Glutamatergic neuron (in vitro differentiated cells): ENCODE measurements around the gene CHRNB1. TPM values are rescaled to one million over a fixed set of nuclear protein-coding genes. Genes with fewer than 3 reads are reported as not detected.

Experiments
- DNase-seq: peaks from one replicate; pipeline ENCODE4 v3.0.0; 2022
- H3K27ac Mint-ChIP-seq: one replicate; pipeline ENCODE4 v1.8.0; 2020; ENCODE audit warnings: mild to moderate bottlenecking, mixed read lengths, inconsistent platforms; ENCODE audit not compliant: unreplicated experiment
- H3K27me3 Mint-ChIP-seq: one replicate; pipeline ENCODE4 v1.8.0; 2020; ENCODE audit warnings: mild to moderate bottlenecking, moderate library complexity, mixed read lengths, inconsistent platforms; ENCODE audit not compliant: unreplicated experiment
- H3K36me3 Mint-ChIP-seq: one replicate; pipeline ENCODE4 v1.8.0; 2020; ENCODE audit warnings: mild to moderate bottlenecking, mixed read lengths, inconsistent platforms; ENCODE audit not compliant: unreplicated experiment
- H3K4me1 Mint-ChIP-seq: one replicate; pipeline ENCODE4 v1.8.0; 2020; ENCODE audit warnings: mild to moderate bottlenecking, low read depth, mixed read lengths, inconsistent platforms; ENCODE audit not compliant: unreplicated experiment
- H3K4me3 Mint-ChIP-seq: one replicate; pipeline ENCODE4 v1.8.0; 2020; ENCODE audit warnings: mild to moderate bottlenecking, mixed read lengths, inconsistent platforms; ENCODE audit not compliant: unreplicated experiment
- H3K9me3 Mint-ChIP-seq: one replicate; pipeline ENCODE4 v1.8.0; 2020; ENCODE audit warnings: mild to moderate bottlenecking, moderate library complexity, mixed read lengths, inconsistent platforms; ENCODE audit not compliant: unreplicated experiment
- CTCF ChIP-seq: fragments of 200-600 bp; sonication (generic); IDR thresholded peaks from one replicate; pipeline ENCODE4 v1.5.0; 2021; ENCODE audit not compliant: partially characterized antibody, unreplicated experiment
- total RNA-seq: library from RNA; stranded (reverse); fragmentation: NEBNext Ultra II Directional; extraction: Animal tissue kit (Norgen Biotek cat#: 25700); gene quantifications from one replicate; pipeline ENCODE4 v1.2.1, GENCODE V29; 2021; ENCODE audit not compliant: unreplicated experiment

The CHRNB1 gene
- total RNA-seq, 1 donor from 2014 or later = 16.4 TPM

GRCh38 chr17:7437369-7437863 lies 7.4 kb upstream of the CHRNB1 start:
- H3K27ac Mint-ChIP-seq = peak overlapping the region; percentile 38
- no peak for TF ChIP-seq CTCF
- H3K4me1 Mint-ChIP-seq = peaks cover 17% of the 10 kb centered on the region
- peaks cover 18% of the 10 kb centered on the region for H3K9me3 Mint-ChIP-seq
- no peak for DNase-seq
- no peaks in the 10 kb centered on the region for H3K36me3 Mint-ChIP-seq
- H3K27me3 Mint-ChIP-seq = peaks cover 21% of the 10 kb centered on the region
- H3K4me3 Mint-ChIP-seq = peak overlapping the region; percentile 86

GRCh38 chr17:7437950-7438614 lies 6.8 kb upstream of the CHRNB1 start:
- peaks cover 18% of the 10 kb centered on the region for H3K9me3 Mint-ChIP-seq
- peak; percentile 57 for DNase-seq
- no peaks in the 10 kb centered on the region for H3K36me3 Mint-ChIP-seq
- peak overlapping the region; percentile 38 for H3K27ac Mint-ChIP-seq
- peaks cover 22% of the 10 kb centered on the region for H3K27me3 Mint-ChIP-seq
- peak overlapping the region; percentile 86 for H3K4me3 Mint-ChIP-seq
- TF ChIP-seq CTCF = no peak
- H3K4me1 Mint-ChIP-seq = peaks cover 17% of the 10 kb centered on the region

- no peak for DNase-seq
- Mint-ChIP-seq H3K9me3 (peaks cover 18% of the 10 kb centered on the region), H3K4me1 (peaks cover 17% of the 10 kb centered on the region), H3K36me3 (no peaks in the 10 kb centered on the region), H3K4me3 (peak overlapping the region; percentile 74), H3K27ac (no peak overlapping the region), H3K27me3 (peaks cover 22% of the 10 kb centered on the region)
- TF ChIP-seq CTCF = no peak
Measured at GRCh38 chr17:7438656-7439460, 6.0 kb upstream of the CHRNB1 start.

GRCh38 chr17:7439462-7440112 lies 5.3 kb upstream of the CHRNB1 start, which contains the start of gene FGF11:
Gene FGF11 (plus strand): TSS chr17:7439512. CDS start chr17:7439621, 109 bp downstream.
- TF ChIP-seq CTCF = no peak
- DNase-seq = no peak

More at GRCh38 chr17:7439462-7440112, 5.3 kb upstream of the CHRNB1 start, which contains the start of gene FGF11:
- H3K4me1 Mint-ChIP-seq = peaks cover 17% of the 10 kb centered on the region
- H3K4me3 Mint-ChIP-seq = peak within 1 kb of the TSS; percentile 92
- peak within 1 kb of the TSS; percentile 73 for H3K27ac Mint-ChIP-seq
- H3K9me3 Mint-ChIP-seq = peaks cover 18% of the 10 kb centered on the region
- H3K36me3 Mint-ChIP-seq = no peaks in the 10 kb centered on the region
- peaks cover 24% of the 10 kb centered on the region for H3K27me3 Mint-ChIP-seq
